Measurements from ENCODE around the gene PRKCA.

PRKCA gene

DNA sequence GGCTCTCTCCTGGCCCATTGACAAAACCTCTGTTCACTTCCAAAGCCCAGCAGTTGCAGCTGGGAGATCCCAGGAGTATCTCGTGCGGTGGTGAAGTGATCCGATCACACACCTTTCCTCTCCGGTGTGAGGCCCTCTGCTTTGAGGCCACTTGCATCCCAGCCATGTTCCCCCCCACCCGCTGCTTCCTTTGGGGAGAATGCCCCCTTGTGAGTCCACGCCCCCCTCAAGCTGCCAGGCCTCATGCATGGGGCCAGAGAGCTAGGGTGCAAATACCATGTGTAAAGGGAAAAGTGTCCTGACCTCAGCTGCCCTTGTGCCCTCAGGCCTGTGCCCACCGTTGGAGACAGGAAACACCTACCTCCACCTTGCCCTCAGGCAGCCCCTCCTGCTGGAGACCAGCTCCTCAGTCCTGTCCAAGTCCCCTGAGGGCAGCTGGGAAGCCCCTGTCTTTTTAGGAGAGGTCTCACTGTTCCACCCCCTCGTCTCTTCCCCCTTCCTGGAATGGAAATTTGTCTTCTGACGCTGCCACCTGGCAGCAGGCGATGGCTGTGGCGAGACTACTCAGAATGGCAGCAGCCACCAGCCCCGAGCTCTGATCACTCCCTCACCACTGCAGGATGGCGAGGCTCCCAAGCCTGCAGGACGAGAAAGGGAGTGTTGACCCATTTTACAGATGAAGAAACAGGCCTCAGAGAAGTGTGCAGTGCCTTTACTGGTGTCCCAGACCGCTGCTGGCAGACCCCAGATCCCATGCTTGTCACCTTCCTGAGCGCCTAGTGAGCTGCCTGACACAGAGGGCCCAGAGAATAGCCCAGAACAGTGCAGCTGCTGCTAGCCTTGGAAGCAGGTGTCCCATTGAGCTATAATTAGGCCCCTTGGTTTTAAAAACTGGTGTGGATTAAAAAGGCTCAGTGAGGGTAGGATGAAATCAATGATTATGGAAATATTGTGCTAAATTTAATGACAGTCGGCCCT lies 411.9 kb downstream of the PRKCA start:
- TF ChIP-seq POLR2AphosphoS5 (IDR thresholded peaks at IDR 0.05; ENCODE audit: low read depth, low read length) (no peak), FOXP2 (optimal IDR thresholded peaks at IDR 0.05; ENCODE audit: borderline replicate concordance, extremely low read depth, extremely low read length, insufficient read depth) (no peak), TAF1 (IDR thresholded peaks at IDR 0.05; ENCODE audit: borderline replicate concordance, insufficient read depth, low read length) (no peak), SIN3A (IDR thresholded peaks at IDR 0.05; ENCODE audit: borderline replicate concordance, insufficient read depth, low read length) (no peak)
- TF ChIP-seq, protein P1, sequence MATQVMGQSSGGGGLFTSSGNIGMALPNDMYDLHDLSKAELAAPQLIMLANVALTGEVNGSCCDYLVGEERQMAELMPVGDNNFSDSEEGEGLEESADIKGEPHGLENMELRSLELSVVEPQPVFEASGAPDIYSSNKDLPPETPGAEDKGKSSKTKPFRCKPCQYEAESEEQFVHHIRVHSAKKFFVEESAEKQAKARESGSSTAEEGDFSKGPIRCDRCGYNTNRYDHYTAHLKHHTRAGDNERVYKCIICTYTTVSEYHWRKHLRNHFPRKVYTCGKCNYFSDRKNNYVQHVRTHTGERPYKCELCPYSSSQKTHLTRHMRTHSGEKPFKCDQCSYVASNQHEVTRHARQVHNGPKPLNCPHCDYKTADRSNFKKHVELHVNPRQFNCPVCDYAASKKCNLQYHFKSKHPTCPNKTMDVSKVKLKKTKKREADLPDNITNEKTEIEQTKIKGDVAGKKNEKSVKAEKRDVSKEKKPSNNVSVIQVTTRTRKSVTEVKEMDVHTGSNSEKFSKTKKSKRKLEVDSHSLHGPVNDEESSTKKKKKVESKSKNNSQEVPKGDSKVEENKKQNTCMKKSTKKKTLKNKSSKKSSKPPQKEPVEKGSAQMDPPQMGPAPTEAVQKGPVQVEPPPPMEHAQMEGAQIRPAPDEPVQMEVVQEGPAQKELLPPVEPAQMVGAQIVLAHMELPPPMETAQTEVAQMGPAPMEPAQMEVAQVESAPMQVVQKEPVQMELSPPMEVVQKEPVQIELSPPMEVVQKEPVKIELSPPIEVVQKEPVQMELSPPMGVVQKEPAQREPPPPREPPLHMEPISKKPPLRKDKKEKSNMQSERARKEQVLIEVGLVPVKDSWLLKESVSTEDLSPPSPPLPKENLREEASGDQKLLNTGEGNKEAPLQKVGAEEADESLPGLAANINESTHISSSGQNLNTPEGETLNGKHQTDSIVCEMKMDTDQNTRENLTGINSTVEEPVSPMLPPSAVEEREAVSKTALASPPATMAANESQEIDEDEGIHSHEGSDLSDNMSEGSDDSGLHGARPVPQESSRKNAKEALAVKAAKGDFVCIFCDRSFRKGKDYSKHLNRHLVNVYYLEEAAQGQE (IDR thresholded peaks at IDR 0.05; ENCODE audit: insufficient read depth in 1 of 2, low read depth in 2 of 2, low read length in 2 of 2) = no peak

DNA sequence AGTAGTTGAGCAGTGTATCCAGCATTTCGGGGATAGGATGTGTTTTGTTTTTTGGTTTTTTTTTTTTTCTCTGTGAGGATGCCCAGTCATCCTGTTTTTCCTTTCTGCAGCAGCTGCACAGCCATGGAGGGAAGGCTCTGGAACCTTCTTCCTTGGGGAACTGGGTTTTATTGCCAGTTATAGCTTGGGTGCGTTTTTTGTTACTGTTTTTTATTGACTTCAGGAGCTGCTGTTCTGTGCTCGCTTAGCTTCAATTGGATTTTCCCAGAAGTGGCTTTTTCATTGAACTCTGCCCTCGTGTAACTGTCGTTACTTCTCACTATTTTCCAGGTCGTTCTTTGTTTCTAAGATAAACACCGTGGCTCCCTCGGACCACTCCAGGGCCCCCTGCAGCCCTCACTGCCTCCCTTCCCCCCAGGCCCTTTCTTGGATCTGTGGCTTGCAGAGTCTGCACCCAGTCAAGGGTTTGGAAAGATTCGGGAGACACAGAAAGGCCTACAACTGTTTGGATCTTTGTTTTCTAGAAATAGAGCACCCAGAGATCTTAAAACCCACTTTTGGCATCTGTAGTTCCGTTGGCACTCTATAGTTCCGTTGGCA lies 412.8 kb downstream of the PRKCA start:
- no peak for TF ChIP-seq POLR2AphosphoS5 (IDR thresholded peaks at IDR 0.05; ENCODE audit: low read depth, low read length)
- no peak for TF ChIP-seq FOXP2 (optimal IDR thresholded peaks at IDR 0.05; ENCODE audit: borderline replicate concordance, extremely low read depth, extremely low read length, insufficient read depth)
- TF ChIP-seq TAF1 (IDR thresholded peaks at IDR 0.05; ENCODE audit: borderline replicate concordance, insufficient read depth, low read length) = no peak
- TF ChIP-seq SIN3A (IDR thresholded peaks at IDR 0.05; ENCODE audit: borderline replicate concordance, insufficient read depth, low read length) = no peak
- TF ChIP-seq, protein P1 (IDR thresholded peaks at IDR 0.05; ENCODE audit: insufficient read depth in 1 of 2, low read depth in 2 of 2, low read length in 2 of 2) = no peak

DNA sequence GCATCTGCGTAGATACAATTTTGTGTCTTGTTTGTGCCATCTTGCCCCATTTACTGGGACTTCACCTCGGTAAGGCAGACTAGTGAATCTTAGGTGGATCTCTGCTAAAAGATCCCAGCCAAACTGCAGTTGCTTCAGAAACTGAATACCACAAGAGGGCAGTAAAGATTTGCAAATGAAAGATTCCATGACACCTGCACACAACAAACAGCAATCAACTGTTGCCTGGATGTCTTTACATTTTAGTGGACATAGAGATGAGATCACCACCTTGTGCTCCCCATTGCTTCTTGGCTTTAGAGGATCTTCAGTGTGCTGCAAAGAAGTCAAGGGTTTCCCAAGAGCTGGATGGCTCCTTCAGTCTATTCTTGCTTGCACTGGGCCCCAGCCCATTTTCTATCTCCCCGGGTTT lies 413.3 kb downstream of the PRKCA start:
- no peak for TF ChIP-seq TAF1 (IDR thresholded peaks at IDR 0.05; ENCODE audit: borderline replicate concordance, insufficient read depth, low read length)
- no peak for TF ChIP-seq SIN3A (IDR thresholded peaks at IDR 0.05; ENCODE audit: borderline replicate concordance, insufficient read depth, low read length)
- TF ChIP-seq FOXP2 (optimal IDR thresholded peaks at IDR 0.05; ENCODE audit: borderline replicate concordance, extremely low read depth, extremely low read length, insufficient read depth) = no peak
- TF ChIP-seq, protein P1 (IDR thresholded peaks at IDR 0.05; ENCODE audit: insufficient read depth in 1 of 2, low read depth in 2 of 2, low read length in 2 of 2) = no peak
- TF ChIP-seq POLR2AphosphoS5 (IDR thresholded peaks at IDR 0.05; ENCODE audit: low read depth, low read length) = no peak

GRCh38 chr17:66716236-66717026 lies 414.0 kb downstream of the PRKCA start:
- TF ChIP-seq FOXP2 (optimal IDR thresholded peaks at IDR 0.05; ENCODE audit: borderline replicate concordance, extremely low read depth, extremely low read length, insufficient read depth) (no peak), POLR2AphosphoS5 (IDR thresholded peaks at IDR 0.05; ENCODE audit: low read depth, low read length) (no peak), TAF1 (IDR thresholded peaks at IDR 0.05; ENCODE audit: borderline replicate concordance, insufficient read depth, low read length) (no peak)

DNA sequence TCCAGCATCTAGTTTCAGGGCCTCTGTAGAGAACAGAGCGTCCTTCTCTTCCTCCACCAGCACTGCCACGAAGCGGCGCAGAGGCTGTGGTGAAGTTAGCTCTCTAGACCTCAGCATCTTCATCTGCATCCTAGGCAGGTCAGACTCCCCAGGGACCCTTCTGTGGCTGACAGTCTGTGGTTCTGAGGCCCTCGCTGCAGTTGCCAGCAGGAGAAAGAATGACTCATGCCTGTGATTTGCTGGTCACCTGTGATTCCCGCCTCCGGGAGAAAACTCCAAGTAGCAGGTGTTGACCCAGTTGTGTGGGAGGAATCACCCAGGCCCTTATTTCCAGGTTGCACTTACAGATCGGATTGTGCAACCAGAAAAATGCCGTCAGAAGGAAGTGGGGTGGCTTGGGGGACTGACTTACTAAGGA lies 415.2 kb downstream of the PRKCA start:
- no peak for TF ChIP-seq SIN3A (IDR thresholded peaks at IDR 0.05; ENCODE audit: borderline replicate concordance, insufficient read depth, low read length)
